SK-N-SH (cell line): ENCODE data around the gene RPS6KA5. TPM values are rescaled to one million over a fixed set of nuclear protein-coding genes. Genes with fewer than 3 reads are reported as not detected.
"Not testable (repeated sequence)": the region's sequence is repeated elsewhere in the genome, so short reads cannot be mapped to it uniquely, and the experiment has no call there.

ENCODE experiments used
- CTCF ChIA-PET: fragments of 300-600, 350-600 bp; formaldehyde crosslinking; extraction: SDS; loops from one replicate; lab custom pipeline; 2021; lab: Yijun Ruan, JAX
- POLR2A ChIA-PET: fragments of 350-600 bp; sonication (Branson Sonifier 250); formaldehyde crosslinking; extraction: SDS; loops from one replicate; lab custom pipeline; 2020; ENCODE audit warnings: antibody characterized with exemption, inconsistent platforms; lab: Yijun Ruan, JAX
- DNase-seq: peaks from one replicate; pipeline ENCODE4 v3.0.0; 2012
- H2AFZ ChIP-seq: fragments of 200-600 bp; sonication (generic); 2 replicates; pipeline ENCODE4 v1.8.1; 2016; ENCODE audit warnings: antibody characterized with exemption, mild to moderate bottlenecking, low read depth
- H3F3A ChIP-seq: fragments of 200-600 bp; sonication (generic); replicated peaks from 2 replicates; pipeline ENCODE3; 2016; ENCODE audit warnings: antibody characterized with exemption, mild to moderate bottlenecking; ENCODE audit not compliant: insufficient read depth
- H3K27ac ChIP-seq, 2 experiments: fragments of 200-500 bp in 1 of 2; fragments of 200-600 bp in 1 of 2; sonication (Bioruptor generic) in 1 of 2; sonication (generic), shearing (Covaris generic) in 1 of 2; 2 replicates each; pipeline versions ENCODE4 v1.5.1 to v1.6.1; 2014 to 2016; ENCODE audit warnings: low read depth in 2 of 2, inconsistent platforms in 1 of 2, low read length in 1 of 2, mild to moderate bottlenecking in 1 of 2, mixed read lengths in 1 of 2
- H3K27me3 ChIP-seq: fragments of 200-600 bp; sonication (generic), shearing (Covaris generic); 2 replicates; pipeline ENCODE4 v1.6.1; 2016; ENCODE audit warnings: mixed run types; ENCODE audit not compliant: insufficient read depth
- H3K36me3 ChIP-seq, 2 experiments: fragments of 200-500 bp in 1 of 2; fragments of 200-600 bp in 1 of 2; sonication (Bioruptor generic) in 1 of 2; sonication (generic) in 1 of 2; replicated peaks in 1 of 2; 2 replicates each; pipeline versions ENCODE3 to v1.5.1; 2014 to 2016; ENCODE audit warnings: low read length in 1 of 2, mild to moderate bottlenecking in 1 of 2; ENCODE audit not compliant: insufficient read depth in 2 of 2, control insufficient read depth in 1 of 2
- H3K4me1 ChIP-seq, 2 experiments: fragments of 200-500 bp in 1 of 2; fragments of 200-600 bp in 1 of 2; sonication (Bioruptor generic) in 1 of 2; sonication (generic), shearing (Covaris generic) in 1 of 2; 2 replicates each; pipeline versions ENCODE4 v1.5.1 to v1.6.1; 2014 to 2016; ENCODE audit warnings: low read depth in 1 of 2, low read length in 1 of 2, mixed run types in 1 of 2; ENCODE audit not compliant: insufficient read depth in 2 of 2, control insufficient read depth in 1 of 2
- H3K4me2 ChIP-seq: fragments of 200-600 bp; sonication (generic), shearing (Covaris generic); 2 replicates; pipeline ENCODE4 v1.6.1; 2017; ENCODE audit warnings: mixed run types
- H3K4me3 ChIP-seq, 2 experiments: fragments of 200-500 bp in 1 of 2; fragments of 200-600 bp in 1 of 2; sonication (Bioruptor generic) in 1 of 2; sonication (generic), shearing (Covaris generic) in 1 of 2; 2 replicates each; pipeline versions ENCODE4 v1.5.1 to v1.8.1; 2014 to 2016; ENCODE audit warnings: low read depth in 2 of 2, inconsistent platforms in 1 of 2, low read length in 1 of 2, mild to moderate bottlenecking in 1 of 2, mixed read lengths in 1 of 2, moderate library complexity in 1 of 2
- H3K79me2 ChIP-seq: fragments of 200-600 bp; sonication (generic); 2 replicates; pipeline ENCODE4 v1.8.1; 2017; ENCODE audit warnings: mild to moderate bottlenecking; ENCODE audit not compliant: insufficient read depth
- H3K9ac ChIP-seq: fragments of 200-600 bp; sonication (generic); 2 replicates; pipeline ENCODE4 v1.6.1; 2017; ENCODE audit warnings: mixed run types
- H3K9me2 ChIP-seq: fragments of 200-600 bp; sonication (generic); 2 replicates; pipeline ENCODE4 v1.6.1; 2017; ENCODE audit warnings: mixed run types
- H3K9me3 ChIP-seq: fragments of 200-600 bp; sonication (generic); 2 replicates; pipeline ENCODE4 v1.6.1; 2017; ENCODE audit warnings: mixed run types, mild to moderate bottlenecking, moderate library complexity
- H4K20me1 ChIP-seq: fragments of 200-600 bp; sonication (generic); 2 replicates; pipeline ENCODE4 v1.6.1; 2017; ENCODE audit warnings: mild to moderate bottlenecking, mixed run types; ENCODE audit not compliant: insufficient read depth
- IRF3 ChIP-seq: fragments of 150-350 bp; IDR thresholded peaks from 2 replicates; pipeline ENCODE4 v1.6.1; 2016; ENCODE audit warnings: mild to moderate bottlenecking, low read depth, low read length
- NRF1 ChIP-seq: IDR thresholded peaks from 2 replicates; pipeline ENCODE4 v1.6.1; 2012; ENCODE audit warnings: low read depth, mild to moderate bottlenecking, low read length
- PBX3 ChIP-seq: IDR thresholded peaks from 2 replicates; pipeline ENCODE4; 2012
- POLR2AphosphoS5 ChIP-seq: IDR thresholded peaks from 2 replicates; pipeline ENCODE4 v1.6.1; 2012; ENCODE audit warnings: low read depth, low read length
- TEAD4 ChIP-seq: IDR thresholded peaks from 2 replicates; pipeline ENCODE4 v1.4.0; 2012; ENCODE audit warnings: mild to moderate bottlenecking, borderline replicate concordance; ENCODE audit not compliant: insufficient read depth
- USF1 ChIP-seq: IDR thresholded peaks from 2 replicates; pipeline ENCODE4 v1.4.0; 2012; ENCODE audit warnings: low read depth, borderline replicate concordance
- WGBS: methylation state at CpG from one replicate; pipeline ENCODE4 v1.1.6; 2017; ENCODE audit warnings: low lambda C conversion rate; 5-methylcytosine and 5-hydroxymethylcytosine counted together
- polyA plus RNA-seq, 3 experiments: library from polyadenylated mRNA; depleted of rRNA; stranded (reverse); fragments of >200 nt; gene quantifications; 2 replicates each; pipeline ENCODE4 v1.2.3, GENCODE V29; 2012

Gene RPS6KA5
- polyA plus RNA-seq, 1 of the 3 experiments (the other 2 are of a cell fraction) = 0.67 TPM

- no peak for TF ChIP-seq USF1
- no peak for TF ChIP-seq NRF1
- TF ChIP-seq TEAD4 = no peak
- TF ChIP-seq PBX3 = no peak
- TF ChIP-seq POLR2AphosphoS5 = no peak
Measured at GRCh38 chr14:90839024-90839888, 221.2 kb downstream of the RPS6KA5 start (continued).

- H4K20me1 ChIP-seq, POLR2A ChIA-PET, DNase-seq, H3K4me1 ChIP-seq, H3K9ac ChIP-seq, H2AFZ ChIP-seq, H3F3A ChIP-seq, CTCF ChIA-PET, H3K4me3 ChIP-seq, H3K4me2 ChIP-seq, H3K9me3 ChIP-seq, H3K79me2 ChIP-seq, H3K36me3 ChIP-seq, H3K27me3 ChIP-seq, H3K9me2 ChIP-seq, H3K27ac ChIP-seq: not testable (repeated sequence)
- WGBS = 80% methylated on average over 8 of the region's 8 CpGs
Measured at GRCh38 chr14:90838531-90838930, 221.9 kb downstream of the RPS6KA5 start.

- H3K27ac ChIP-seq = no peak overlapping the region
- no peak for DNase-seq
- no peak overlapping the region for H3K9ac ChIP-seq
- ChIA-PET CTCF (no interaction called here), POLR2A (no interaction called here)
- H3K79me2 ChIP-seq = no peaks in the 10 kb centered on the region
- no peaks in the 10 kb centered on the region for H4K20me1 ChIP-seq
- H3K36me3 ChIP-seq = no peaks in the 10 kb centered on the region
- no peaks in the 10 kb centered on the region for H3K9me2 ChIP-seq
- H3K4me2 ChIP-seq = no peak overlapping the region
- 83% methylated on average over 9 of the region's 9 CpGs for WGBS
- H3K4me1 ChIP-seq = peaks cover 0 to 4% of the 10 kb centered on the region in 2 experiments; a peak in 1 of 4 replicates
- TF ChIP-seq IRF3 = no peak
- no peak overlapping the region for H3K4me3 ChIP-seq
- H3K27me3 ChIP-seq = no peaks in the 10 kb centered on the region
- no peaks in the 10 kb centered on the region for H3K9me3 ChIP-seq
- H3F3A ChIP-seq = no peaks in the 10 kb centered on the region
- no peak overlapping the region for H2AFZ ChIP-seq
Measured at GRCh38 chr14:90837355-90837754, 223.1 kb downstream of the RPS6KA5 start.
